ENCODE results near the gene MMP12.

Gene MMP12

DNA sequence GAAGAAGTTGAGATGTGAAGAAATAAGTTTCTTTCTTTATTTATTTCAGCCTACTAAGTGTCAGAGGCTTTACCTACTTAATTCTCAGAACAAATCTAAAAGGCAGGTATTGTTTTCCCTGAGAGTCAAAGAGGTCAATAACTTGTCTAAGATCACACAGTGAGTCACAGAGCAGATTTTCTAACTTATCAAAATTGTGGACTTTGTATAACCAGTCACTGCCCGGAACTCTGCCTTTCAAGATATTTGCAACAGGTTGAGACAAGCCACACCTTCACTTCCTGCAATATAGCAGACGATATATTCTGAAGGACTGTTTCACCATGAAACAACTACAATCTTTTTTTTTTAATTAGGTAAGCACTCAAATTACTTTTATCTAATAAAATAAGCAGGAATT, 20.8 kb downstream of the MMP12 start:
- Histone ChIP-seq H3K9me3 (ENCODE audit: insufficient read depth, low read length, severe bottlenecking) (no peaks in the 10 kb centered on the region), H3K9ac (ENCODE audit: low read depth, low read length) (no peak overlapping the region), H2AFZ (ENCODE audit: low read depth, low read length) (no peak overlapping the region), H4K20me1 (ENCODE audit: insufficient read depth, low read length) (no peaks in the 10 kb centered on the region), H3K4me3 (ENCODE audit: low read depth in 1 of 2, low read length in 2 of 2) (no peak overlapping the region), H3K4me2 (ENCODE audit: insufficient read depth, low read length) (no peak overlapping the region), H3K36me3 (ENCODE audit: insufficient read depth, low read length) (no peaks in the 10 kb centered on the region), H3K27ac (ENCODE audit: low read length) (no peak overlapping the region), H3K4me1 (ENCODE audit: insufficient read depth, low read length) (no peaks in the 10 kb centered on the region), H3K27me3 (ENCODE audit: insufficient read depth, low read length, poor library complexity) (no peaks in the 10 kb centered on the region), H3K79me2 (ENCODE audit: insufficient read depth, low read length) (no peaks in the 10 kb centered on the region)
- DNase-seq (no peak), ATAC-seq (ENCODE audit: insufficient read depth, low read depth) (no peak)
- TF ChIP-seq, protein P1, sequence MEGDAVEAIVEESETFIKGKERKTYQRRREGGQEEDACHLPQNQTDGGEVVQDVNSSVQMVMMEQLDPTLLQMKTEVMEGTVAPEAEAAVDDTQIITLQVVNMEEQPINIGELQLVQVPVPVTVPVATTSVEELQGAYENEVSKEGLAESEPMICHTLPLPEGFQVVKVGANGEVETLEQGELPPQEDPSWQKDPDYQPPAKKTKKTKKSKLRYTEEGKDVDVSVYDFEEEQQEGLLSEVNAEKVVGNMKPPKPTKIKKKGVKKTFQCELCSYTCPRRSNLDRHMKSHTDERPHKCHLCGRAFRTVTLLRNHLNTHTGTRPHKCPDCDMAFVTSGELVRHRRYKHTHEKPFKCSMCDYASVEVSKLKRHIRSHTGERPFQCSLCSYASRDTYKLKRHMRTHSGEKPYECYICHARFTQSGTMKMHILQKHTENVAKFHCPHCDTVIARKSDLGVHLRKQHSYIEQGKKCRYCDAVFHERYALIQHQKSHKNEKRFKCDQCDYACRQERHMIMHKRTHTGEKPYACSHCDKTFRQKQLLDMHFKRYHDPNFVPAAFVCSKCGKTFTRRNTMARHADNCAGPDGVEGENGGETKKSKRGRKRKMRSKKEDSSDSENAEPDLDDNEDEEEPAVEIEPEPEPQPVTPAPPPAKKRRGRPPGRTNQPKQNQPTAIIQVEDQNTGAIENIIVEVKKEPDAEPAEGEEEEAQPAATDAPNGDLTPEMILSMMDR (IDR thresholded peaks at IDR 0.05; ENCODE audit: borderline replicate concordance, extremely low read depth, low read length, poor library complexity, severe bottlenecking), result no peak
- no peak for TF ChIP-seq EZH2 (IDR thresholded peaks at IDR 0.05; ENCODE audit: borderline replicate concordance, low read depth, low read length, severe bottlenecking)

DNA sequence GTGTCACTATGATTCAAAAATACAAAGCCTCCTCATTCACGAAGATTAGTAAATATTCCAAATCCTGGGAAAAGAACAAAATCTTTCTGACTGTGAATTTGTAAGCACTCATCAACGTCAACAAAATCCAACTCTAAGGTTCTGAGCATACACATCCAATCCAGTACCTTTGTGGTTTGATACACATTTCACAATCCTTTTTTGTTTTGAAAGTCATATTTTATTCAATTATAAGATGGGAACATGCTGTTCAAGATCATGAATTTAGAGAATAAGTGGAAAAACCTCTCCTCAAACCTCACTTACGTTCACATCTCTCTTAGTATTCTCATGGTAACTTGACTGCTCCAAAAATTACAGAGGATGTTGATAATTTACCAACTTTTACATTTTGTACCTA, 21.7 kb downstream of the MMP12 start:
- TF ChIP-seq, protein P1 (IDR thresholded peaks at IDR 0.05; ENCODE audit: borderline replicate concordance, extremely low read depth, low read length, poor library complexity, severe bottlenecking), result no peak
- TF ChIP-seq EZH2 (IDR thresholded peaks at IDR 0.05; ENCODE audit: borderline replicate concordance, low read depth, low read length, severe bottlenecking), result no peak
- ATAC-seq (ENCODE audit: insufficient read depth, low read depth), result no peak
- no peaks in the 10 kb centered on the region for H3K4me1 ChIP-seq (ENCODE audit: insufficient read depth, low read length)

DNA sequence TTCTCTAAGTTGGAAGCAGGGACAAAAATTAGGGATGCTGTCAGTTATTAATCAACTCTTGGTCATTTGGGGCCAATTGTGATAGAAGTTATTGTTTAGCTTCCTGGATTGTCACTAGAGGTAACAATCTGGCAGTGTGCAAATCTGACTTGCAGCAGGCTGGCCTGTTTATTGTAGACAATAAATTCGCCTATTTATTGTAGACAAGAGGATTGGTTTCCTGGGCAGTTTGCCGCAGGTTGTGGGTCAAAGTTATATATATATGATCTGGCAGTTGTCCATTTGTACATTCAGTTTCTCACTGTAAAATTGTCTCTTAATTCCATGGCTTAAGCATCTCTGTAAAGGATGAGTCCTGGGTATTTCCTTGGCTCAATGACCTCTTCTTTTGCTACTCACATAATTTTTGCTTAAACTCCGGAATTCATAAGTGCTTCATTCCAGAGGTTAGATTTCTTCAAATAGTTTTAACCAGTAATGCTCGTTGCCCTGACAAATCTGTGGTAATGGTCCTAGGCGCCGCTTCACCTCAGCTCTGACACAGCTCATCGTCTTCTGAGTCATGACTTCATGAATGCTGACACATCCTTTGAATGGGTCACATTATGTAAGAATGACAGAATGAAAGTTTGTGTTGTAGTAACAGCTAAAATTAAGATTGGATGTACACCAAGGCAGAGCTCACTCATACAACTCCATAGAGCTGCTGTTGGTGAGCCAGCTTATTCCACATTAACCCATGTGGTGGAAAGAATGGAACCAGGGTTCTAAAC, 23.6 kb downstream of the MMP12 start:
- ATAC-seq (ENCODE audit: insufficient read depth, low read depth) (no peak), DNase-seq (no peak)
- no peak overlapping the region for H3K27ac ChIP-seq (ENCODE audit: low read length)
- H3K4me1 ChIP-seq (ENCODE audit: insufficient read depth, low read length), result no peaks in the 10 kb centered on the region
- H3K79me2 ChIP-seq (ENCODE audit: insufficient read depth, low read length), result no peaks in the 10 kb centered on the region
- H3K4me2 ChIP-seq (ENCODE audit: insufficient read depth, low read length), result no peak overlapping the region
- H4K20me1 ChIP-seq (ENCODE audit: insufficient read depth, low read length), result no peaks in the 10 kb centered on the region
- no peak overlapping the region for H2AFZ ChIP-seq (ENCODE audit: low read depth, low read length)
- H3K9ac ChIP-seq (ENCODE audit: low read depth, low read length), result no peak overlapping the region
- H3K27me3 ChIP-seq (ENCODE audit: insufficient read depth, low read length, poor library complexity), result no peaks in the 10 kb centered on the region
- TF ChIP-seq, protein P1 (IDR thresholded peaks at IDR 0.05; ENCODE audit: borderline replicate concordance, extremely low read depth, low read length, poor library complexity, severe bottlenecking), result no peak
- no peaks in the 10 kb centered on the region for H3K9me3 ChIP-seq (ENCODE audit: insufficient read depth, low read length, severe bottlenecking)
- no peaks in the 10 kb centered on the region for H3K36me3 ChIP-seq (ENCODE audit: insufficient read depth, low read length)
- H3K4me3 ChIP-seq (ENCODE audit: low read depth in 1 of 2, low read length in 2 of 2), result no peak overlapping the region

More for the DNA sequence above, 21.7 kb downstream of the MMP12 start:
- no peaks in the 10 kb centered on the region for H4K20me1 ChIP-seq (ENCODE audit: insufficient read depth, low read length)
- H3K36me3 ChIP-seq (ENCODE audit: insufficient read depth, low read length), result no peaks in the 10 kb centered on the region
- no peaks in the 10 kb centered on the region for H3K27me3 ChIP-seq (ENCODE audit: insufficient read depth, low read length, poor library complexity)
- DNase-seq, result no peak
- no peaks in the 10 kb centered on the region for H3K9me3 ChIP-seq (ENCODE audit: insufficient read depth, low read length, severe bottlenecking)
- H3K9ac ChIP-seq (ENCODE audit: low read depth, low read length), result no peak overlapping the region
- H3K4me2 ChIP-seq (ENCODE audit: insufficient read depth, low read length), result no peak overlapping the region
- no peaks in the 10 kb centered on the region for H3K79me2 ChIP-seq (ENCODE audit: insufficient read depth, low read length)
- H3K27ac ChIP-seq (ENCODE audit: low read length), result no peak overlapping the region
- no peak overlapping the region for H2AFZ ChIP-seq (ENCODE audit: low read depth, low read length)
- no peak overlapping the region for H3K4me3 ChIP-seq (ENCODE audit: low read depth in 1 of 2, low read length in 2 of 2)
